Activated CD8-positive, alpha-beta memory T cell treated with anti-CD3 and anti-CD28 coated beads for 24 hours (primary cell): ENCODE data around the gene RANBP17.
"Not testable (repeated sequence)": the region's sequence is repeated elsewhere in the genome, so short reads cannot be mapped to it uniquely, and the experiment has no call there.

Source experiments
- DNase-seq: peaks from one replicate; pipeline ENCODE4 v3.0.0-alpha.2; 2020

The RANBP17 gene

GRCh38 chr5:170960567-170960966 lies 98.7 kb downstream of the RANBP17 start:
- DNase-seq: no peak

GRCh38 chr5:170963521-170963920 lies 101.7 kb downstream of the RANBP17 start:
- no peak for DNase-seq

GRCh38 chr5:170974461-170974860 lies 112.6 kb downstream of the RANBP17 start:
- DNase-seq: no peak

- not testable (repeated sequence) for DNase-seq
Observed at GRCh38 chr5:170980261-170980660, 118.4 kb downstream of the RANBP17 start.

- no peak for DNase-seq
Observed at GRCh38 chr5:170985486-170985885, 123.7 kb downstream of the RANBP17 start.

GRCh38 chr5:170986598-170986997 lies 124.8 kb downstream of the RANBP17 start:
- DNase-seq: no peak

GRCh38 chr5:170993476-170993875 lies 131.7 kb downstream of the RANBP17 start:
- no peak for DNase-seq

- no peak for DNase-seq
Observed at GRCh38 chr5:171010086-171010485, 148.3 kb downstream of the RANBP17 start.

- no peak for DNase-seq
Observed at GRCh38 chr5:171010816-171011215, 149.0 kb downstream of the RANBP17 start.

- no peak for DNase-seq
Observed at GRCh38 chr5:171023508-171023907, 161.7 kb downstream of the RANBP17 start.

GRCh38 chr5:171024084-171024483 lies 162.3 kb downstream of the RANBP17 start:
- DNase-seq: no peak

- no peak for DNase-seq
Observed at GRCh38 chr5:171029401-171029800, 167.6 kb downstream of the RANBP17 start.

GRCh38 chr5:171031977-171032376 lies 170.2 kb downstream of the RANBP17 start:
- no peak for DNase-seq

GRCh38 chr5:171032435-171032973 lies 170.7 kb downstream of the RANBP17 start:
- DNase-seq: no peak

GRCh38 chr5:171041893-171042292 lies 180.1 kb downstream of the RANBP17 start:
- not testable (repeated sequence) for DNase-seq

GRCh38 chr5:171050916-171051315 lies 189.1 kb downstream of the RANBP17 start:
- no peak for DNase-seq

- DNase-seq: no peak
Observed at GRCh38 chr5:171055875-171056454, 194.1 kb downstream of the RANBP17 start.

GRCh38 chr5:171067540-171068130 lies 205.8 kb downstream of the RANBP17 start:
- DNase-seq: no peak

GRCh38 chr5:171074747-171075146 lies 212.9 kb downstream of the RANBP17 start:
- DNase-seq: no peak

GRCh38 chr5:171080186-171080938 lies 218.5 kb downstream of the RANBP17 start:
- no peak for DNase-seq

- no peak for DNase-seq
Observed at GRCh38 chr5:171081319-171081718, 219.5 kb downstream of the RANBP17 start.

GRCh38 chr5:171092194-171092593 lies 230.4 kb downstream of the RANBP17 start:
- DNase-seq: no peak

GRCh38 chr5:171093598-171093997 lies 231.8 kb downstream of the RANBP17 start:
- no peak for DNase-seq

GRCh38 chr5:171094356-171094755 lies 232.5 kb downstream of the RANBP17 start:
- no peak for DNase-seq
